Choroid plexus epithelial cell (primary cell): ENCODE results near the gene DNAJC16.
A peak's percentile ranks its signal among the peaks of the same experiment; 100 is the strongest.

Experiments used
- DNase-seq: peaks from one replicate; pipeline ENCODE4 v3.0.0-alpha.2; 2010; ENCODE audit warnings: low read depth
- H3K4me3 ChIP-seq: 2 replicates; pipeline ENCODE4 v1.5.1; 2011; ENCODE audit warnings: low read depth, mild to moderate bottlenecking, control low read depth, low read length, moderate library complexity
- CTCF ChIP-seq: conservative IDR thresholded peaks from 2 replicates; pipeline ENCODE4 v1.5.1; 2011; ENCODE audit warnings: low read depth, mild to moderate bottlenecking, control low read depth, inconsistent platforms, low read length, moderate library complexity

Gene DNAJC16

GRCh38 chr1:15500184-15501178 lies 26.2 kb upstream of the DNAJC16 start:
- no peak for TF ChIP-seq CTCF
- DNase-seq = no peak
- H3K4me3 ChIP-seq = no peak overlapping the region

DNA sequence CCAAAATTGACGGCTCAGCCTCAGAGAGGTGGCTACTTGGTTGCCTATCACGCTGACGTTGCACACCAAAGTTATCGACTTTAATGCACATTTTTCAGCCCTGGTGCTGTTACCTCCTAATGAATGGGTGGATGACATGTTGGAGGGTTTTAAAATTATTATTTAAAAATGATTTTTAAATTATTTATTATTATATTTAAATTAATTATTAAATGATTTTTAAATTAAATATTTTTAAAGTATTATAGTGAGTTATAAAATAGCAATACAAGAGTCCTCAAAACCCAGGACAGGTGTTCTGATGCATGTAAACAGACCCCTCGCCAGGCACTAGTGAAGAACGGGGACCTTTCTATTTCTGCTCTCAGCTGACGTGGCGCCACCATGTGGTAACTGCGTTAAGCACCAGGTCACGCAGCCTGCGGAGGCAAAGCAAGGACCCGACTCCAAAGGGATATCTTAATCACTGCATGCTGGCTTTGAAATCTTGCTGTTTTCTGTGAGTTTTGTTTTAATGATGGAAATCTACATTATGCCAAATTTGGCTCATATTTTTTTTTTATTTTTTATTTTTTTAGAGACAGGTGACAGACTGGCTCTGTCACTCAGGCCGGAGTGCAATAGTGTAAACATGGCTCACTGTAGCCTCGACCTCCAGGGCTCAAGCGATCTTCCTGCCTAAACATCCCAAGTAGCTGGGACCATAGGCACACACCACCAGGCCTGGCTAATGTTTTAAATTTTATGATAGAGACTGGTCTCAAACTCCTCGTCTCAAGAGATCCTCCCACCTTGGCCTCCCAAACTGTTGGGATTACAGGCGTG lies 25.2 kb upstream of the DNAJC16 start:
- no peak overlapping the region for H3K4me3 ChIP-seq
- TF ChIP-seq CTCF = peak; percentile 92
- peak; percentile 65 for DNase-seq

DNA sequence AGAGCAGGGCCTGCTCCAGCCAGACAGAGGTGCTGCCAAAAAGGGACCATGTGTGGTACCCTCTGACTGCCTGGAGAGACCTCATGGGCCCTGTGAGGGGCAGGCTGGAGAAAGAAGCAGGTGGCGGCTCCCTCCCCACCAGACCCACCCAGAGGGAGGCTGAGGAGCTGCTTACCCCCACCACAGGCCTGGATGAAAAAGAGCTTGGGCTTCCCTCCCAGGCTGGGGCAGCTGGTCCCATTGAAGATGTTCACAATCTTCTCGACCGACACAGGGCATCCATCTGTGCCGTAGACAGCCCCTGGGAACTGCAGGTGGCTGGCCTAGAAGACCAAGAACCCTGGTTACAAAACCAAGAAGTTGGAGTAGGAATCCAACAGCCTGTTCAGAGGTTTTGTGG lies 22.2 kb upstream of the DNAJC16 start:
- no peak overlapping the region for H3K4me3 ChIP-seq
- TF ChIP-seq CTCF = no peak
- no peak for DNase-seq

DNA sequence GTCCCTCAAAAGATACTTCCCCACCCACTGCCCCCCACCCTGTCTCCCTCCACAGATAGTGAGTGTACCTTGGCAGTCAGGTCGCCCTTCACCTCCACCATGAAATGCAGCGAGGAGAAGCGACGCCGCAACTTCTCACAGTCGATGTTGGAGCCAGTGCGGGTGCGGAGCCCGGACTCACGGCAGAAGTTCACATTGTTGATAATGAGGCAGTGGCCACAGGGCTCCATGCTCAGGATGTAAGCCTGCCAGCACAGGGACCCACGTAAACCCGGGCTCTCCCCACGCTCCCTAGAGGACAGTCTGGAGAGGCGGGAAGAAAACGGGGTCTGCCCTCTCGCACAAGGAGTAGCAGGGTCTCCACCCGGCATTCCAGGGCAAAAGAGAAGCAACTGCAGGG lies 19.8 kb upstream of the DNAJC16 start:
- H3K4me3 ChIP-seq = no peak overlapping the region
- no peak for DNase-seq
- TF ChIP-seq CTCF = no peak

DNA sequence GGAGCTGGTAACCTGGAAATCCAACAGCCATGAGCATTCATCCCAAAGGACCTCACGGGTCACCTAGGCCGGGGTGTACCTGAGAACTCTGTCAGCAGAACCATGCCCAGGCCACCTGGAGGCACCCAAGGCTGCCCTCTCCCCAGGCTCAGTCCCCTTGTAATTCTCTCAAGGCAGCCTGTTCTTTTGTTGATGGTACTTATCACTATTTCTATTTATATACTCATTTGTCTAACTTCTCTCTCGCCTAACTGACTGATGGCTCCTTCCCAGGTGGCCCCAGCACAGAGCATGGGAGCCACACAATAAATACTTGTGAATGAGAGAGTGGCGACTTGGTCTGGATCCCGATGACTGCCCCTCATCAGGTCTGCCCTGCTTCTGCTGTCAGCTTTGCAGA lies 19.4 kb upstream of the DNAJC16 start:
- DNase-seq = no peak
- no peak for TF ChIP-seq CTCF
- no peak overlapping the region for H3K4me3 ChIP-seq

- no peak overlapping the region for H3K4me3 ChIP-seq
- no peak for DNase-seq
- no peak for TF ChIP-seq CTCF
Observed at GRCh38 chr1:15508700-15509487, 17.8 kb upstream of the DNAJC16 start.
